Measurements from ENCODE around the gene AGPAT2.

AGPAT2 gene

DNA sequence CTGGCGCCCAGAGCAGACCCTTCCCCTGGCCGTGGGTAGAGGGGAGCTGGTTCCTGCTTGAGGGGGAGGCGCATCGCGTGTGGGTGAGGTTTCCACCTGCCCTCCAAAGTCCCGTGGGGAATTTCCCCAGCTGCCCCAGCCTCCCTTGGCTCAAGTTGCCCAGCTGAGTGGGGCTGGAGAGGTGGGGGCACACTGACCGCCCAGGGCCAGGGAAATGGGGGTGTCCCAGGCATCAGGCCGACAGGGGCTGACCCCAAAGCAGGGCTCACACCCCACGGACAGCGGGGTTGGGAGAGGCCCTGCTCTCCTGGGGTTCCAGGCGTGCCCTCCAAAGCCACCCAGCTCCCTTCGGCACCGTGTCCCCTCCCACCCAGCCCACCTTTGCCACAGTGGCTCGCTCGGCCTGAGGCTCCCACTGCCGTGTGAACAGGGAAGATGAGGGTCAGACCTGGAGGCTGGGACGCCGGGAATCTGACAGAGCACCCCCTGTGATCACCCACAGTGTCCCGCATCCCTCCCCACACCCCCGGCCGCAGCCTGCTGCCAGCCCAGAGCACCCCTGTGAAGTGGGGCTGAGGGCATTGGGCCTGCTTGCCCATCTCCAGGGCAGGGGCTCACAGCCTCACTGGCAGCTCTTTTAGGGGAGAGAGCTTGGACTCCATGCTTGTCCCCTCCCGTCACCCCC is 25.5 kb downstream of the AGPAT2 start:
- DNase-seq (ENCODE audit: low read depth in 2 of 2) = no peak

- DNase-seq (ENCODE audit: low read depth in 2 of 2) = no peak
Observed at GRCh38 chr9:136660971-136661550, 26.2 kb downstream of the AGPAT2 start.

- no peak for DNase-seq (ENCODE audit: low read depth in 2 of 2)
Observed at GRCh38 chr9:136659861-136660784, 27.1 kb downstream of the AGPAT2 start.

GRCh38 chr9:136658849-136659535 is 28.3 kb downstream of the AGPAT2 start:
- no peak for DNase-seq (ENCODE audit: low read depth in 2 of 2)

DNA sequence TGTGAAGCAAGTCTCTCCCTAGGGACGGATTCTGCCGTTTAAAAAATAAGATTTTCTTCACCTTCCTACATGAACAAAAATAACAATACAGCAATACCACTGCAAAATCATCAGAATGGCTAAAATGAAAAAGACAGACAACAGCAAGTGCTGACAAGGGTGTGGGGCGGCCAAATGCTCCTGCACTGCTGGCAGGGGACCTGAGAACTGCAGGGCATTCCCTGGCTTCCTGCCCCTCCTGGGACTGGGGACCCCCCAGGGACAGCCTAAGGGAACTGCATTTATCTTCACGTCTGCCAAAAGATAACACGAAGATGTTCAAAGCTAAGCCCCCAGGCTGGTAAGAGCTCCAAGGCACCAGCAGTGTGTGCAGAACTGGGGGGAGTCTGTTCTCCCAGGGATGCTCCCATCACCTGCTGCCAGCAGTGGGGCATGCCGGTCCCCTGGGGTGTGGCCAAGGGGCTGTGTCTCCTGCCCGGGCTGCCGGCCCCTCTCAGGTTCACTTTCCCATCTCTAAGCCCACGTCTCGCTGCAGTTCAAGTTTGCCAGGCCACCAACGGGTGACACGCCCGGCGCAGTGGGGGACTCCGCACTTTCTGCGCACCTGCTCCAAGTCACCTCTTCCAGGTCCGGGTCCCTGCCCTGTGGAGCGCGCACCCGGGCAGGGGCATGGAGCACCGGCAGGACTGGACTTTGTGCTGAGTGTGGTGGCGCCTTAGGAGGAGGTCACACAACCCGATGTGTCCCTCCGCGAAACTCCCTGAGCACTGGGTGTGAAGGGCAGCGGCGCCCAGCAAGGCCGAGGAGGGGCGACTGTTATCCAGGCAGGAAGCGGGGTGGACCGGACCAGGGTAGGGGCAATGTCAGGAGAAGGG is 29.0 kb downstream of the AGPAT2 start:
- DNase-seq (ENCODE audit: low read depth in 2 of 2) = no peak

DNA sequence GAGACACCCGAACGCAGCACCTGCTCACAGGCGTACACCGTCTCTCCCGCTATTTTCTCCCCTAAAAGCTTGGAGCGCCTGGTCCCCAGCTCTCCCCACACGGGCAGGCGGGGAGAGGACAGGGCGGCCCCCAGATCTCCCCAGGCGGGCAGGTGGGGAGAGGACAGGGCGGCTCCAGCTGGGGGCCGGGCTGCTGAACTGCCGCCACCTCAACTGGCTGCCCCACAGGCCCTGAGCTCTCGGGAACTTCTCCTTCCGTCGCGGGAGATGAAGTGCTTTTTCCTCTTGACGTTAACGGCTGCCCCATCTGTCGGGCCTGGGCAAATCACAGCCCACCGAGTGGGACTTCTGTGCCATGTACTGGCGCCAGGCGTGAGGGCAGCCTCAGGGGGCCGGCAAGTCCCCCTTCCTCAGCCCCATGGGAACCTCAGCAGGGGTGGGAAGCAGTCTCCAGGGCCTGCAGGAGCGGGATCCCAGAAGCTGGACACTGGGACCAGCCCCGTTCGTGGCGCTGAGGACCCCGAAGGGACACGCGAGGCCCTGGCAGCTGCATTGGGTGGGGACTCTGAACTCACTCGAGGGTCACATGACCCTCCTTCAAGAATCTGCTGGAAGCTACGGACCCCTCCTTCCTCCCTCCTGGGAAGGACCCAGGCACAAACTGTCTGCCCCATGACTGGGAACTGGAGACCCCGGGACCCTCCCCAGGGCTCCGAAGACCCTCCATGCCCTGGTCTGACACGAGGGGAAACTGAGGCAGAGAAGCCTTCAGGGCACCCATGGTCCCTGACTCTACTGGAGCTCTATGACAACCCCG is 30.3 kb downstream of the AGPAT2 start:
- DNase-seq (ENCODE audit: low read depth in 2 of 2) = no peak

DNA sequence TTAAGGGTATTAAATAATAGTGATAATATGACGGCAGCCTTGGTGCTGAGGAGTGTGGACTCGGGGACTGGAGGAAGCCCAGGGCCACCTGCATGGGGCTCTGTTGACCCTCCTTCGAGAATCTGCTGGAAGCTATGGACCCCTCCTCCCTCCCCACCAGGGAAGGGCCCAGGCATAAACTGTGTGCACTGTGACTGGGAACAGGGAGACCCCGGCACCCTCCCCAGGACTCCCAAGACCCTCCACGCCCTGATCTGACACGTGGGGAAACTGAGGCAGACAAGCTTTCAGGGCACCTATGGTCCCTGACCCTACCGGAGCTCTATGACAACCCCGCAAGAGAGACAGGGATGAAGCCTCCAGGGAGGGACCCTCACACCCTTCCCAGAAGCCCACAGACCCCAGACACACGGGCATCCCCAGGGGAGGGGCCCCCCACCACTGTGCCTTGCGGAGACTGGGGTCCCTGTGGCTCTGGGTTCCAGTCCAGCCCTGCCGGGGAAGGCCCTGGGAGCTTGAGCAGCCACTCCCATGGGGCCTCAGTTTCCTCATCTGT is 31.0 kb downstream of the AGPAT2 start:
- no peak for DNase-seq (ENCODE audit: low read depth in 2 of 2)

GRCh38 chr9:136655536-136656182 is 31.6 kb downstream of the AGPAT2 start:
- DNase-seq (ENCODE audit: low read depth in 2 of 2) = no peak

DNA sequence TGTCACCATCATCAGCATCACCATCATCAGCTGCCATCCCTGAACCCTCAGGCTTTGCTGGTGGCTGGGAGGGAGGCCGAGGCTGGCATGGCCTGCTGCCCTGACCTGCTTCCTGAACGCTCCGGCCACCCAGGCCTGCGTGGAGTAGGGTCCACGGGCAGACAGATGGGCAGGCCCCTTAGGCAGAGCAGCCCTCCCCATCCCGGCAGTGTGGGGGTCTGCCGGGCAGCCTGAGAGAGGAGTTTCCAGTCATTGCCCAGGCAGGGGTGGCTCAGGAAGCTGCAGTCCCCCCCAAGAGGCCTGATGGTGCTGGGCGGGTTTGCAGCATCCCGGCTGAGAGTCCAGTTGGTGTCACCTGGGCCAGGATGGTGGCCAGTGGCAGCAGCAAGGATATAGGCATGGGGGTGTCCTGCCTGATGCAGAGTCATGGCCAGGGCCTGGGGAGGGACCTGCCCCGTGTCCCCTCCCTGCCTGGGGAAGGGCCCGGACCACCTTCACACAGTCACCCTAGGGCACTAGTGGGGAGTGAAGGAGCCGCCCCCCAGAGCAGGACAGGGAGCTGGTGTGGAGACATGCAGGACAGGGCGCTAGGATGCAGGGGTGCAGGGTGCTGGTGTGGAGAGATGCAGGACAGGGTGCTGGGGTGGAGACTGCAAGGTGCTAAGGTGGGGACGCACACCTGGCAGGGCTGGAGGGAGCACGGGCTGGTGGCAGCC is 32.3 kb downstream of the AGPAT2 start:
- DNase-seq (ENCODE audit: low read depth in 2 of 2) = no peak

DNA sequence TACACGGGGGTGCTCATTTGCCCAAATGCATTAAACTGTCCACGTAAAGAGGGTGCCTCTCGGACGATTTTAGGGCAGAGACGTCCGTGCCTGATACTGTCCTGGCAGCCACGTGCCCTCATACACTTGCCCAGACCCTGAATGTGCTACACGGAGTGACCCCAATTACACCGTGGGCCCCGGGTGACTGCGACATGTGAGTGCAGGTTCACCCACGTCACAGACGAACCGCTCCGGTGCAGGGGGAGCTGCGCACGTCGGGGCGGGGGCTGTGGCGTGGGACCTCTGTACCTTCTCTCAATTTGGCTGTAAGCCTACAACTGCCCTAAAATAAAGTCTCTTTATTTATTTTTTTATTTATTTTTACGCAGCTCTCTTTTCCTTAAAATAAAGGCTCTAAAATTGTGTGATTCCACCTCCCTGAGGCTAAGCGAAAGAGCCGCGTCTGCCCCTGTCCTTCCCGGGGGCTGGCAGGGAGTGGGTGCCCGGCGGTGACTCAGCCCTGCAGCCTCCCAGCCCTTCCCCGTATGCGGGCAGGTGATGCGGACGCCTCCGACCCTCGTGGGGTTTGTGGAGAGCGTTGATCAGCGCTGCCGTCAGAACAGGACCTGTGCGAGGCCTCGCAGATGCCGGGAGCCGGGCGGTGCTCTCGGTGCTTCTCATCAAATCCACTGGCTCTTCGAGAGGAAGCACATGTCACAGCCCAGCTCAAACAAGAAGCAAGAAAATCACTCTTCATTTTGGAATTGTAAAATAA is 33.8 kb downstream of the AGPAT2 start:
- DNase-seq (ENCODE audit: low read depth in 2 of 2) = no peak

GRCh38 chr9:136651860-136652259 is 35.4 kb downstream of the AGPAT2 start:
- no peak for DNase-seq (ENCODE audit: low read depth in 2 of 2)

DNA sequence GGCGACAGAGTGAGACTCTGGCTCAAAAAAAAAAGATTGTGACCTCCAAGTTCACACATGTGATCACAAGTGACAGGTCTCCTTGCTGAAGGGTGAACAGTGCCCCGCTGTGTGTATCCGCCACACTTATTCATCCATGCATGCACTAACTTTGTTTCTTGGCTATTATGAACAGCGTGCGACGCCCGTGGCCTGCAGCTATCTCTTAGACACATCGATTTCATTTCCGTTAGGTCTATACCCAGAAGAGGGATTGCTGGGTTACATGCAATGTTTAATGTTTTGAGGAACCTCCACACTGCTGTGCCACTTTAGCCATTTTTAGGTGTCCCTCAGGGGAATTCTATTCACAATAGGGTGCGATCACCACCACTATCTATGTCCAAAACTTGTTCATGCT is 36.6 kb downstream of the AGPAT2 start:
- DNase-seq (ENCODE audit: low read depth in 2 of 2) = no peak

DNA sequence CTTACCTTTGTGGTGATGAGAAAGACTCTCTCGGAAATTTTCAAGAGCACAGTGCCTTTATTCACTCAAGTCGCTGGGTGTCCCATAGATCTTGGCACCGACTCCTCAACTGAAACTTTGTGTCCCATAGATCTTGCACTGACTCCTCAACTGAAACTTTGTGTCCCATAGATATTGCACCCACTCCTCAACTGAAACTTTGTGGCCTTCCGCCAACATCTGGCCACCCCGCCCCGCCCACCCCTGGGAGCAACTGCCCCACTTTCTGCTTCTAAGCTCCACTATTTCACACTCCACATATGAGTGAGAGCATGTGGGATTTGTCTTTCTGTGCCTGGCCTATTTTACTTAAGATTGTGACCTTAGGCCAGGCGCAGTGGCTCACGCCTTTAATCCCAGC is 37.2 kb downstream of the AGPAT2 start:
- DNase-seq (ENCODE audit: low read depth in 2 of 2) = no peak

DNA sequence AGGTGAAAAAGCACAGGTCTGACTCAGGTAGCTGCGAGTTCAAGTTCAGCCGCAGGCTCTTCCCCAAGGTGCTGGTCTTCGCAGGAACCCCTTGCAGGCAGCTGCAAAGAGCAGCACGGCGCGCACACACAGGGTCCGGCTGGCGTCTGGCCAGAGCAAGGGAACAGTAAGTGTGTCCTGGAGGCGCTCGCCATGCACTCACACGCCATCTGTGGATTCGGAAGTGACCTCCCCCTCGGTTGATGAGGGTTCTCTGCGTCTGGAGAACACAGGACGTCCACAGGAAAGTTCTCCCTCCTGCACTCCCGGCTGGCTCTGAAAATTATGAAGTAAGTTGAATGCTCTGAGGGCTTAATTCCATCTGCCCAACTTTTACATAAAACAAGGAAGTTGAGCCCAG is 38.5 kb downstream of the AGPAT2 start:
- DNase-seq (ENCODE audit: low read depth in 2 of 2) = no peak

DNA sequence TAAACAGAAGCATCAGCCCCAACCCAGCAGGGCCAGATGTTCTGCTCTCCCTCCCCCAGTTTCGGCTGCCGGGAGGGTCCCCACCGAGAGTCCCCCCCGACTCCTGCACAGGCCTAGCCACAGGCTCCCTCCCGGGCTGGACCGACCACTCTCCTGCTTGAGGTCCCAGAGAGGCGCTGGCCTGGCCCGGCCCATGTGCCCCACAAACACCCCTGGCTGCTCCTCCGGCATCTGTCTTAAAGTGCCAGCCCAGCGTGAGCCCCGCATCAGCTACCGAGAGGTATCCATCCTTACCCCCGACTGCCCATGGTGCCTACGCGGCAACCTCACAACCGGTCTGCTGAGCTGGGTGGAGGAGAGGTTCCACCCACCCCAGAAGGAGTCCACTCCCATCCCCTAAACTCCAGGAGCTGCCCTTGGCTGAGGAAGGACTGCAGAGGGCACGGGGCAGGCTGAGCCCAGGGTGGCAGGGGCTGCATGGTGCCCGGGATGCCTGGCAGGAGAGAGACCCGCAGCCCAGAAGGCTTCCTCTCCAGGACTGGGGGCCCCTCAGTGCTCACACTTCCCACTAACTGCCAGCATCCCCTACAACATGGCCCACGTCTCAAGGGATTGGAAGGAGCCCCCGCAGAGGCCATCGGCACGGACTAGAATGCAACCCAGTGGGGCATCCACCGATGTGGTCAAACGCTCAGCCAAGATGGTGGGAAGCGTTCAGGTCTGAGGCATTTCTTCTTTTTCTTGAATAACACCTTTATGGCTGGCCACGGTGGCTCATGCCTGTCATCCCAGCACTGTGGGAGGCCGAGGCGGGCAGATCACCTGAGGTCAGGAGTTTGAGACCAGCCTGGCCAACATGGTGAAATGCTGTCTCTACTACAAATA is 40.2 kb downstream of the AGPAT2 start:
- no peak for DNase-seq (ENCODE audit: low read depth in 2 of 2)

GRCh38 chr9:136645903-136646754 is 41.1 kb downstream of the AGPAT2 start:
- no peak for DNase-seq (ENCODE audit: low read depth in 2 of 2)
